GM12878 (cell line): Measurements from ENCODE around the gene PRSS8. TPM values are rescaled to one million over a fixed set of nuclear protein-coding genes. Genes with fewer than 3 reads are reported as not detected.

Source experiments
- BHLHE40 ChIP-seq, 2 experiments: fragments of 450-650 bp in 1 of 2; IDR thresholded peaks; 2 replicates each; pipeline ENCODE4 v1.6.1; 2011 to 2017; ENCODE audit warnings: low read depth in 2 of 2, borderline replicate concordance in 1 of 2, improper control_type of control experiment in 1 of 2, low read length in 1 of 2, mild to moderate bottlenecking in 1 of 2
- CEBPB ChIP-seq, 2 experiments: fragments of 150-350 bp in 1 of 2; IDR thresholded peaks; 2 replicates each; pipeline ENCODE4 v1.6.1; 2012 to 2014; ENCODE audit warnings: low read depth in 2 of 2, low read length in 2 of 2, borderline replicate concordance in 1 of 2, inconsistent platforms in 1 of 2
- CHD1 ChIP-seq: IDR thresholded peaks from 2 replicates; pipeline ENCODE4 v1.6.1; 2012; ENCODE audit warnings: low read depth, low read length, improper control_type of control experiment
- CREM ChIP-seq: IDR thresholded peaks from 2 replicates; pipeline ENCODE4 v1.6.1; 2014; ENCODE audit warnings: antibody characterized with exemption, low read depth
- EGR1 ChIP-seq, 2 experiments: IDR thresholded peaks; 1 replicate in 1 of 2; 2 replicates in 1 of 2; pipeline ENCODE4 v1.6.1; 2011 to 2012; ENCODE audit warnings: low read depth in 2 of 2, low read length in 2 of 2, borderline replicate concordance in 1 of 2, mild to moderate bottlenecking in 1 of 2, moderate library complexity in 1 of 2
- ELK1 ChIP-seq: IDR thresholded peaks from 2 replicates; pipeline ENCODE4 v1.6.1; 2012; ENCODE audit warnings: low read depth, low read length, improper control_type of control experiment
- FOXK2 ChIP-seq: fragments of 450-650 bp; IDR thresholded peaks from 2 replicates; pipeline ENCODE4 v1.6.1; 2017; ENCODE audit warnings: mild to moderate bottlenecking, moderate library complexity
- FOXM1 ChIP-seq: IDR thresholded peaks from 2 replicates; pipeline ENCODE4 v1.6.1; 2012; ENCODE audit warnings: low read depth, mild to moderate bottlenecking, inconsistent platforms, low read length, moderate library complexity
- NFIC ChIP-seq: IDR thresholded peaks from 2 replicates; pipeline ENCODE4 v1.6.1; 2012; ENCODE audit warnings: low read depth, mild to moderate bottlenecking, inconsistent platforms, low read length, moderate library complexity
- NFYA ChIP-seq: IDR thresholded peaks from 2 replicates; pipeline ENCODE4 v1.6.1; 2011; ENCODE audit warnings: low read depth, mild to moderate bottlenecking, low read length, improper control_type of control experiment, borderline replicate concordance
- NR2C1 ChIP-seq: fragments of 450-650 bp; IDR thresholded peaks from 2 replicates; pipeline ENCODE4 v1.6.1; 2017; ENCODE audit warnings: antibody characterized with exemption, mild to moderate bottlenecking, moderate library complexity
- PBX3 ChIP-seq: IDR thresholded peaks from 2 replicates; pipeline ENCODE4 v1.6.1; 2011; ENCODE audit warnings: mild to moderate bottlenecking, low read depth, low read length, moderate library complexity; ENCODE audit not compliant: insufficient replicate concordance
- PKNOX1 ChIP-seq: fragments of 450-650 bp; IDR thresholded peaks from 2 replicates; pipeline ENCODE4 v1.6.1; 2016; ENCODE audit warnings: mild to moderate bottlenecking
- SIN3A ChIP-seq: IDR thresholded peaks from 2 replicates; pipeline ENCODE4 v1.6.1; 2012; ENCODE audit warnings: low read depth, low read length, improper control_type of control experiment
- SKIL ChIP-seq: fragments of 450-650 bp; IDR thresholded peaks from 2 replicates; pipeline ENCODE4 v1.6.1; 2017; ENCODE audit warnings: mild to moderate bottlenecking, low read depth, inconsistent platforms; ENCODE audit not compliant: poor library complexity, severe bottlenecking
- SPI1 ChIP-seq: IDR thresholded peaks from 2 replicates; pipeline ENCODE4 v1.6.1; 2011; ENCODE audit warnings: low read depth, mild to moderate bottlenecking, low read length, moderate library complexity, borderline replicate concordance; ENCODE audit not compliant: insufficient read depth
- USF1 ChIP-seq: IDR thresholded peaks from 2 replicates; pipeline ENCODE4 v1.6.1; 2011; ENCODE audit warnings: borderline replicate concordance, low read depth, mild to moderate bottlenecking, moderate library complexity, mixed read lengths, low read length; ENCODE audit not compliant: insufficient read depth; ENCODE audit errors: extremely low read length
- ZBED1 ChIP-seq: IDR thresholded peaks from 2 replicates; pipeline ENCODE4 v1.6.1; 2016; ENCODE audit warnings: borderline replicate concordance
- ZBTB11 ChIP-seq: fragments of 450-650 bp; formaldehyde crosslinking; IDR thresholded peaks from 2 replicates; pipeline ENCODE4 v1.5.0; 2022; ENCODE audit warnings: mild to moderate bottlenecking, missing genetic modification characterization
- polyA plus RNA-seq, 11 experiments: library from polyadenylated mRNA; depleted of rRNA in 4 of 11; unstranded in 6 of 11; stranded (reverse) in 5 of 11; fragments of >200 nt; fragmentation: Nextera tagmentation in 4 of 11; fragmentation: Illumina TruSeq in 1 of 11; extraction: Ambion mirVana in 4 of 11; extraction: Trizol in 1 of 11; gene quantifications; 1 replicate in 1 of 11; 2 replicates in 10 of 11; pipeline versions ENCODE4 v1.2.1 to v1.2.3, GENCODE V29; 2011 to 2016; ENCODE audit warnings: inconsistent platforms in 2 of 11, missing spikeins in 2 of 11, low read depth in 1 of 11
- total RNA-seq, 4 experiments: library from RNA; depleted of rRNA in 3 of 4; stranded (reverse); fragments of >200 nt in 3 of 4; fragmentation: Illumina TruSeq in 1 of 4; extraction: Trizol in 1 of 4; gene quantifications; 2 replicates each; pipeline versions ENCODE4 v1.2.1 to v1.2.3, GENCODE V29; 2013 to 2021

PRSS8 gene
- total and polyA plus RNA-seq, 10 of the 15 experiments (the other 5 are each of a cell fraction or from before 2014, with no cell fraction given) = 0.33 to 0.58 TPM; not detected in 8

GRCh38 chr16:31179219-31179746, 43.8 kb upstream of the PRSS8 start (continued):
- no peak for TF ChIP-seq ZBTB11 (CRISPR knock-in tag)
- no peak for TF ChIP-seq FOXK2
- TF ChIP-seq CHD1 = no peak
- peak; percentile 17; the same call in 1 of the 2 replicates for TF ChIP-seq PKNOX1
- no peak for TF ChIP-seq ZBED1
- TF ChIP-seq CEBPB (IDR thresholded peaks at IDR 0.05; ENCODE audit: borderline replicate concordance in 1 of 2, low read depth in 2 of 2, low read length in 2 of 2) = no peak
- TF ChIP-seq PBX3 = no peak
- TF ChIP-seq NFYA = no peak
- no peak for TF ChIP-seq ELK1
- no peak for TF ChIP-seq EGR1 (IDR thresholded peaks at IDR 0.05; ENCODE audit: borderline replicate concordance in 1 of 2, low read depth in 2 of 2, low read length in 2 of 2)
- TF ChIP-seq NFIC = peak; percentile 4; the same call in 1 of the 2 replicates
- TF ChIP-seq SPI1 = no peak
- TF ChIP-seq FOXM1 = no peak
- TF ChIP-seq SKIL = no peak
- TF ChIP-seq NR2C1 = no peak
- no peak for TF ChIP-seq CREM
- TF ChIP-seq USF1 = no peak
- no peak for TF ChIP-seq BHLHE40 (IDR thresholded peaks at IDR 0.05; ENCODE audit: borderline replicate concordance in 1 of 2, low read depth in 2 of 2, low read length in 1 of 2)
- TF ChIP-seq SIN3A = no peak; the same call in 1 of the 2 replicates
